ENCODE measurements around the gene OCA2.

DNA sequence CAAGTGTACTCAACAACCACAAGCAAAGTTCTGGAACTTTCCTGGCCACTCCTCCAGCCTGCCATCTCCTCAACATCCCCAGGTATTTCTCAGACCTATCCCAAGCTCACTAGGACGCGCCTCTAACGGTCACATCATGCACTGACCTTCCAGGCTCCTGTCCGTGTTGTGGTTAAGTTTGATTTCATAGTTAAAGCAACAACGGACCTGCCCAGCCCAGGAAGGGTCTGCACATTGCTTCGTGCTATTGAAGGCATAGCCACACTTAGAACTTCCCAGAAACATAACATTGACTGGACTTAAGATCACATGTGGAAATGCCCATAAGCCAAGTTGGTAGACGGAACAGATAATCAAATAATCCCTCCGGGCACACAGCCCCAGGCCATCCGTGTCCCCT, 85.1 kb downstream of the OCA2 start:
- TF ChIP-seq CEBPB (IDR thresholded peaks at IDR 0.05) (no peak), TAF1 (IDR thresholded peaks at IDR 0.05; ENCODE audit: low read depth) (no peak)
- TF ChIP-seq, protein P1, sequence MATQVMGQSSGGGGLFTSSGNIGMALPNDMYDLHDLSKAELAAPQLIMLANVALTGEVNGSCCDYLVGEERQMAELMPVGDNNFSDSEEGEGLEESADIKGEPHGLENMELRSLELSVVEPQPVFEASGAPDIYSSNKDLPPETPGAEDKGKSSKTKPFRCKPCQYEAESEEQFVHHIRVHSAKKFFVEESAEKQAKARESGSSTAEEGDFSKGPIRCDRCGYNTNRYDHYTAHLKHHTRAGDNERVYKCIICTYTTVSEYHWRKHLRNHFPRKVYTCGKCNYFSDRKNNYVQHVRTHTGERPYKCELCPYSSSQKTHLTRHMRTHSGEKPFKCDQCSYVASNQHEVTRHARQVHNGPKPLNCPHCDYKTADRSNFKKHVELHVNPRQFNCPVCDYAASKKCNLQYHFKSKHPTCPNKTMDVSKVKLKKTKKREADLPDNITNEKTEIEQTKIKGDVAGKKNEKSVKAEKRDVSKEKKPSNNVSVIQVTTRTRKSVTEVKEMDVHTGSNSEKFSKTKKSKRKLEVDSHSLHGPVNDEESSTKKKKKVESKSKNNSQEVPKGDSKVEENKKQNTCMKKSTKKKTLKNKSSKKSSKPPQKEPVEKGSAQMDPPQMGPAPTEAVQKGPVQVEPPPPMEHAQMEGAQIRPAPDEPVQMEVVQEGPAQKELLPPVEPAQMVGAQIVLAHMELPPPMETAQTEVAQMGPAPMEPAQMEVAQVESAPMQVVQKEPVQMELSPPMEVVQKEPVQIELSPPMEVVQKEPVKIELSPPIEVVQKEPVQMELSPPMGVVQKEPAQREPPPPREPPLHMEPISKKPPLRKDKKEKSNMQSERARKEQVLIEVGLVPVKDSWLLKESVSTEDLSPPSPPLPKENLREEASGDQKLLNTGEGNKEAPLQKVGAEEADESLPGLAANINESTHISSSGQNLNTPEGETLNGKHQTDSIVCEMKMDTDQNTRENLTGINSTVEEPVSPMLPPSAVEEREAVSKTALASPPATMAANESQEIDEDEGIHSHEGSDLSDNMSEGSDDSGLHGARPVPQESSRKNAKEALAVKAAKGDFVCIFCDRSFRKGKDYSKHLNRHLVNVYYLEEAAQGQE (IDR thresholded peaks at IDR 0.05; ENCODE audit: low read depth): no peak
